Measurements from ENCODE around the gene C20orf96. TPM values are rescaled to one million over a fixed set of nuclear protein-coding genes. Genes with fewer than 3 reads are reported as not detected.

C20orf96 gene
- total RNA-seq, 1 donor from 2014 or later, result 27.5 TPM

- DNase-seq (ENCODE audit: low spot score), result no peak
- H3K4me1 Mint-ChIP-seq (ENCODE audit: unreplicated experiment), result peaks cover 29% of the 10 kb centered on the region
Observed at GRCh38 chr20:288956-289692, 1.4 kb downstream of the C20orf96 start.

GRCh38 chr20:286508-286907 lies 4.0 kb downstream of the C20orf96 start:
- Mint-ChIP-seq H3K36me3 (ENCODE audit: low read depth, unreplicated experiment) (peaks cover 10% of the 10 kb centered on the region), H3K4me3 (ENCODE audit: unreplicated experiment) (no peak overlapping the region), H3K9me3 (ENCODE audit: unreplicated experiment) (no peaks in the 10 kb centered on the region), H3K4me1 (ENCODE audit: unreplicated experiment) (peaks cover 18% of the 10 kb centered on the region), H3K27me3 (ENCODE audit: unreplicated experiment) (peaks cover 1% of the 10 kb centered on the region), H3K27ac (ENCODE audit: unreplicated experiment) (no peak overlapping the region)
- no peak for DNase-seq (ENCODE audit: low spot score)
- TF ChIP-seq, protein P1, sequence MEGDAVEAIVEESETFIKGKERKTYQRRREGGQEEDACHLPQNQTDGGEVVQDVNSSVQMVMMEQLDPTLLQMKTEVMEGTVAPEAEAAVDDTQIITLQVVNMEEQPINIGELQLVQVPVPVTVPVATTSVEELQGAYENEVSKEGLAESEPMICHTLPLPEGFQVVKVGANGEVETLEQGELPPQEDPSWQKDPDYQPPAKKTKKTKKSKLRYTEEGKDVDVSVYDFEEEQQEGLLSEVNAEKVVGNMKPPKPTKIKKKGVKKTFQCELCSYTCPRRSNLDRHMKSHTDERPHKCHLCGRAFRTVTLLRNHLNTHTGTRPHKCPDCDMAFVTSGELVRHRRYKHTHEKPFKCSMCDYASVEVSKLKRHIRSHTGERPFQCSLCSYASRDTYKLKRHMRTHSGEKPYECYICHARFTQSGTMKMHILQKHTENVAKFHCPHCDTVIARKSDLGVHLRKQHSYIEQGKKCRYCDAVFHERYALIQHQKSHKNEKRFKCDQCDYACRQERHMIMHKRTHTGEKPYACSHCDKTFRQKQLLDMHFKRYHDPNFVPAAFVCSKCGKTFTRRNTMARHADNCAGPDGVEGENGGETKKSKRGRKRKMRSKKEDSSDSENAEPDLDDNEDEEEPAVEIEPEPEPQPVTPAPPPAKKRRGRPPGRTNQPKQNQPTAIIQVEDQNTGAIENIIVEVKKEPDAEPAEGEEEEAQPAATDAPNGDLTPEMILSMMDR (IDR thresholded peaks at IDR 0.05; ENCODE audit: unreplicated experiment), result no peak

More at GRCh38 chr20:288956-289692, 1.4 kb downstream of the C20orf96 start:
- H3K27ac Mint-ChIP-seq (ENCODE audit: unreplicated experiment), result no peak overlapping the region
- TF ChIP-seq, protein P1 (IDR thresholded peaks at IDR 0.05; ENCODE audit: unreplicated experiment), result no peak
- H3K4me3 Mint-ChIP-seq (ENCODE audit: unreplicated experiment), result no peak overlapping the region
- no peaks in the 10 kb centered on the region for H3K9me3 Mint-ChIP-seq (ENCODE audit: unreplicated experiment)
- H3K36me3 Mint-ChIP-seq (ENCODE audit: low read depth, unreplicated experiment), result peaks cover 5% of the 10 kb centered on the region
- H3K27me3 Mint-ChIP-seq (ENCODE audit: unreplicated experiment), result no peaks in the 10 kb centered on the region

- Mint-ChIP-seq H3K27ac (ENCODE audit: unreplicated experiment) (no peak overlapping the region), H3K27me3 (ENCODE audit: unreplicated experiment) (peaks cover 1% of the 10 kb centered on the region), H3K4me3 (ENCODE audit: unreplicated experiment) (no peak overlapping the region), H3K36me3 (ENCODE audit: low read depth, unreplicated experiment) (peaks cover 18% of the 10 kb centered on the region), H3K9me3 (ENCODE audit: unreplicated experiment) (no peaks in the 10 kb centered on the region), H3K4me1 (ENCODE audit: unreplicated experiment) (peaks cover 8% of the 10 kb centered on the region)
- TF ChIP-seq, protein P1 (IDR thresholded peaks at IDR 0.05; ENCODE audit: unreplicated experiment), result no peak
- DNase-seq (ENCODE audit: low spot score), result no peak
Observed at GRCh38 chr20:284172-284571, 6.4 kb downstream of the C20orf96 start.

- DNase-seq (ENCODE audit: low spot score), result peak; percentile 52
- no peaks in the 10 kb centered on the region for H3K9me3 Mint-ChIP-seq (ENCODE audit: unreplicated experiment)
- peaks cover 43% of the 10 kb centered on the region for H3K36me3 Mint-ChIP-seq (ENCODE audit: low read depth, unreplicated experiment)
- peak overlapping the region; percentile 71 for H3K4me3 Mint-ChIP-seq (ENCODE audit: unreplicated experiment)
- H3K4me1 Mint-ChIP-seq (ENCODE audit: unreplicated experiment), result no peaks in the 10 kb centered on the region
- TF ChIP-seq, protein P1 (IDR thresholded peaks at IDR 0.05; ENCODE audit: unreplicated experiment), result no peak
- H3K27me3 Mint-ChIP-seq (ENCODE audit: unreplicated experiment), result peaks cover 2% of the 10 kb centered on the region
- H3K27ac Mint-ChIP-seq (ENCODE audit: unreplicated experiment), result no peak overlapping the region
Observed at GRCh38 chr20:278607-279571, 11.7 kb downstream of the C20orf96 start.
